GM23338 (cell line): ENCODE results near the gene GRAMD1B.

Source experiments
- POLR2AphosphoS5 ChIP-seq: IDR thresholded peaks from 2 replicates; pipeline ENCODE4 v1.6.1; 2016; ENCODE audit warnings: antibody characterized with exemption, low read depth
- TF ChIP-seq, protein P1 (sequence below), 2 experiments: fragments of 200-600 bp in 1 of 2; sonication (generic) in 1 of 2; conservative IDR thresholded peaks; 2 replicates each; pipeline versions ENCODE4 v1.5.1 to v1.6.1; 2016 to 2017; ENCODE audit warnings: antibody characterized with exemption in 2 of 2, low read depth in 2 of 2, mild to moderate bottlenecking in 2 of 2, moderate library complexity in 1 of 2

DNA sequence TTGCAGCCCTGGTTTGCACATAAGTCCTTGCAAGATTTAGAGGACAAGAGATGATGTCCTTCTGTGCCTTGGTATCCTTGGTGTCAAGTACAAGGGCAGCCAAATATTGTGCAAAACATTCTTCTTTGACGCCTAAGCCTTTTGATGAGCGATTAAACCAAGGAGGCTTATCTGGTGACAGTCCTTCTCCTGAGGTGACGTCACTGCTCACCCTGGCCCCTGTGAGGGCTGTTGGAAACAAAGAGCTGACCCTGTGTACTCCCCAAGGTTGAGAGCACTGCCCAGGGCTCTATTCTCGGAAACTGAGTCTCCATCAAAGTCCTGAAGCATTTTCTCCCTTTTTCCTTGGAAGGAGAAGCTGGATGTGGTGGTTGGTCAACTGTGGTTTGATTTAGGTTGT is 4.7 kb upstream of the GRAMD1B start:
- no peak for TF ChIP-seq POLR2AphosphoS5
- TF ChIP-seq, protein P1, sequence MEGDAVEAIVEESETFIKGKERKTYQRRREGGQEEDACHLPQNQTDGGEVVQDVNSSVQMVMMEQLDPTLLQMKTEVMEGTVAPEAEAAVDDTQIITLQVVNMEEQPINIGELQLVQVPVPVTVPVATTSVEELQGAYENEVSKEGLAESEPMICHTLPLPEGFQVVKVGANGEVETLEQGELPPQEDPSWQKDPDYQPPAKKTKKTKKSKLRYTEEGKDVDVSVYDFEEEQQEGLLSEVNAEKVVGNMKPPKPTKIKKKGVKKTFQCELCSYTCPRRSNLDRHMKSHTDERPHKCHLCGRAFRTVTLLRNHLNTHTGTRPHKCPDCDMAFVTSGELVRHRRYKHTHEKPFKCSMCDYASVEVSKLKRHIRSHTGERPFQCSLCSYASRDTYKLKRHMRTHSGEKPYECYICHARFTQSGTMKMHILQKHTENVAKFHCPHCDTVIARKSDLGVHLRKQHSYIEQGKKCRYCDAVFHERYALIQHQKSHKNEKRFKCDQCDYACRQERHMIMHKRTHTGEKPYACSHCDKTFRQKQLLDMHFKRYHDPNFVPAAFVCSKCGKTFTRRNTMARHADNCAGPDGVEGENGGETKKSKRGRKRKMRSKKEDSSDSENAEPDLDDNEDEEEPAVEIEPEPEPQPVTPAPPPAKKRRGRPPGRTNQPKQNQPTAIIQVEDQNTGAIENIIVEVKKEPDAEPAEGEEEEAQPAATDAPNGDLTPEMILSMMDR (conservative IDR thresholded peaks at IDR 0.05; ENCODE audit: low read depth in 2 of 2): no peak
